Gastroesophageal sphincter (tissue), 3 donors: ENCODE measurements around the gene VWA8.

Experiments
- POLR2A ChIP-seq, 2 donors: fragments of 450-650 bp; IDR thresholded peaks; one replicate each; pipeline ENCODE4 v1.6.1; 2017; ENCODE audit warnings: antibody characterized with exemption in 2 of 2, mild to moderate bottlenecking in 2 of 2, moderate library complexity in 1 of 2
- TF ChIP-seq, protein P1 (sequence below), 4 experiments: fragments of 200-600 bp in 2 of 4; fragments of 450-650 bp in 2 of 4; sonication (generic) in 1 of 4; IDR thresholded peaks; one replicate each; pipeline ENCODE4 v1.5.1; 2017 to 2019; ENCODE audit warnings: antibody characterized with exemption in 4 of 4, mild to moderate bottlenecking in 2 of 4, moderate library complexity in 2 of 4

DNA sequence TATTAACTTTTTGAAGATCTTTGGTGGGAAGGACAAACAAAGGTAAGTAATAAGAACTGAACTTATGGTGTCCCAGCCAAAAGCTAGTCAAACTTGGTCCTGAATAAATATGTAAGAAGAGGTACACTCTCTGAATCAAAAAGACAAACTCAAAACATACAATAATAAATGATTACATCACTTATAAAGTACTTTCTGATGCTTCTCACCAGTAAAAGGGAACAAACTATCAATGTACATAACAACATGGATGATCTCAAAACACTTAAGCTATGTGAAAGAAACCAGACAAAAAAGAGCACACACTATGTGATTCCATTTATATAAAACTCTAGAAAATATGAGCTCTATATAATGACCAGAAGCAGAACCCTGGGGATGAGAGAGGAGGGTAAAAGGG, 138.3 kb downstream of the VWA8 start:
- TF ChIP-seq, protein P1, sequence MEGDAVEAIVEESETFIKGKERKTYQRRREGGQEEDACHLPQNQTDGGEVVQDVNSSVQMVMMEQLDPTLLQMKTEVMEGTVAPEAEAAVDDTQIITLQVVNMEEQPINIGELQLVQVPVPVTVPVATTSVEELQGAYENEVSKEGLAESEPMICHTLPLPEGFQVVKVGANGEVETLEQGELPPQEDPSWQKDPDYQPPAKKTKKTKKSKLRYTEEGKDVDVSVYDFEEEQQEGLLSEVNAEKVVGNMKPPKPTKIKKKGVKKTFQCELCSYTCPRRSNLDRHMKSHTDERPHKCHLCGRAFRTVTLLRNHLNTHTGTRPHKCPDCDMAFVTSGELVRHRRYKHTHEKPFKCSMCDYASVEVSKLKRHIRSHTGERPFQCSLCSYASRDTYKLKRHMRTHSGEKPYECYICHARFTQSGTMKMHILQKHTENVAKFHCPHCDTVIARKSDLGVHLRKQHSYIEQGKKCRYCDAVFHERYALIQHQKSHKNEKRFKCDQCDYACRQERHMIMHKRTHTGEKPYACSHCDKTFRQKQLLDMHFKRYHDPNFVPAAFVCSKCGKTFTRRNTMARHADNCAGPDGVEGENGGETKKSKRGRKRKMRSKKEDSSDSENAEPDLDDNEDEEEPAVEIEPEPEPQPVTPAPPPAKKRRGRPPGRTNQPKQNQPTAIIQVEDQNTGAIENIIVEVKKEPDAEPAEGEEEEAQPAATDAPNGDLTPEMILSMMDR (IDR thresholded peaks at IDR 0.05): no peak
- TF ChIP-seq POLR2A (IDR thresholded peaks at IDR 0.05): no peak
